SU-DHL-6 (cell line): ENCODE measurements around the gene ARHGAP33.

Experiments
- H2AFZ ChIP-seq: fragments of 200-600 bp; sonication (generic); 2 replicates; pipeline ENCODE4 v1.6.1; 2014; ENCODE audit warnings: low read depth, mild to moderate bottlenecking, moderate library complexity, mixed read lengths, antibody characterized with exemption, low read length; ENCODE audit not compliant: severe bottlenecking
- H3F3A ChIP-seq: fragments of 200-600 bp; shearing (Covaris generic); 2 replicates; pipeline ENCODE4 v1.6.0; 2016; ENCODE audit warnings: antibody characterized with exemption, mild to moderate bottlenecking; ENCODE audit not compliant: insufficient read depth
- H3K27ac ChIP-seq: fragments of 200-600 bp; sonication (generic); 2 replicates; pipeline ENCODE4 v1.5.1; 2016; ENCODE audit warnings: low read depth, mild to moderate bottlenecking, low read length, moderate library complexity, mixed read lengths
- H3K27me3 ChIP-seq: fragments of 200-600 bp; sonication (generic), shearing (Covaris generic); 2 replicates; pipeline ENCODE4 v1.6.0; 2014; ENCODE audit warnings: mild to moderate bottlenecking, low read length
- H3K36me3 ChIP-seq: fragments of 200-600 bp; sonication (generic); 2 replicates; pipeline ENCODE4 v1.6.1; 2014; ENCODE audit warnings: mild to moderate bottlenecking, low read length, mixed read lengths
- H3K4me2 ChIP-seq: fragments of 300-600, 200-600 bp; shearing (Covaris generic), sonication (generic); 2 replicates; pipeline ENCODE4 v1.6.0; 2014; ENCODE audit warnings: low read length, low read depth, mild to moderate bottlenecking; ENCODE audit not compliant: poor library complexity, severe bottlenecking
- H3K4me3 ChIP-seq: fragments of 200-600 bp; sonication (generic); 2 replicates; pipeline ENCODE4 v1.5.1; 2014; ENCODE audit warnings: antibody characterized with exemption, low read length, mild to moderate bottlenecking, mixed read lengths; ENCODE audit not compliant: insufficient read depth, poor library complexity, severe bottlenecking
- H3K79me2 ChIP-seq: fragments of 200-600 bp; sonication (generic); 2 replicates; pipeline ENCODE4 v1.6.1; 2014; ENCODE audit warnings: mild to moderate bottlenecking, low read length, moderate library complexity; ENCODE audit not compliant: insufficient read depth
- H3K9ac ChIP-seq: fragments of 200-600 bp; sonication (generic); 2 replicates; pipeline ENCODE4 v1.7.0; 2014; ENCODE audit warnings: mild to moderate bottlenecking, low read length
- H3K9me2 ChIP-seq: fragments of 200-600 bp; sonication (generic); replicated peaks from 2 replicates; pipeline ENCODE4 v1.6.1; 2014; ENCODE audit warnings: low read length; ENCODE audit not compliant: insufficient read depth
- H3K9me3 ChIP-seq: fragments of 200-600 bp; sonication (generic); 2 replicates; pipeline ENCODE4 v1.6.1; 2014; ENCODE audit warnings: low read length, mixed read lengths; ENCODE audit not compliant: insufficient read depth
- H4K20me1 ChIP-seq: fragments of 200-600 bp; sonication (generic); 2 replicates; pipeline ENCODE4 v1.6.1; 2014; ENCODE audit warnings: low read depth, mild to moderate bottlenecking, antibody characterized with exemption, low read length, moderate library complexity, mixed read lengths
- EZH2phosphoT487 ChIP-seq: fragments of 200-600 bp; sonication (generic), shearing (Covaris generic); conservative IDR thresholded peaks from 2 replicates; pipeline ENCODE4 v1.6.1; 2018; ENCODE audit warnings: mild to moderate bottlenecking, antibody characterized with exemption, low read length, moderate library complexity, mixed read lengths
- TF ChIP-seq, protein P1 (sequence below): fragments of 200-600 bp; sonication (generic); IDR thresholded peaks from one replicate; pipeline ENCODE4 v1.5.1; 2017; ENCODE audit warnings: antibody characterized with exemption, mild to moderate bottlenecking, low read length, moderate library complexity; ENCODE audit not compliant: insufficient read depth, poor library complexity, severe bottlenecking

The ARHGAP33 gene

DNA sequence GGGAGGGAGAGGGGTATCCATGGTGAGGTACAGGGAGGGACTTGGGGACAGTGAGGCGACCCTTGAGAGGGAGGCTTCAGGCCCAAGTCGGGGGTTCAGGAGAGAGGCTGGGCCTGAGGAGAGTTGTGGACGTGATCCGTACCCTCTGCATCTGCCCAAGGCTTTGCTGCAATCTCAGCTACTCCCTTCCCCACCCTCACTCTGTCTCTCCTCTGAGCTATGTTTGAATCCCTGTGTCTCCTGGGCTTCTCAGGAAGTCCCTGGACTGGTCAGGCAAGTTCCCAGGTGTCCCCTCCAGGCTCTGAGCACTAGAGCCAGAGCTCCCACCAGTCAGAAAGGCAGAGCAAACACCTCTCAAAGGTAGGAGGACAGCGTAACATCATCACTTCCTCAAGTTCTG lies 25.2 kb upstream of the ARHGAP33 start:
- H3K4me2 ChIP-seq = no peak overlapping the region

DNA sequence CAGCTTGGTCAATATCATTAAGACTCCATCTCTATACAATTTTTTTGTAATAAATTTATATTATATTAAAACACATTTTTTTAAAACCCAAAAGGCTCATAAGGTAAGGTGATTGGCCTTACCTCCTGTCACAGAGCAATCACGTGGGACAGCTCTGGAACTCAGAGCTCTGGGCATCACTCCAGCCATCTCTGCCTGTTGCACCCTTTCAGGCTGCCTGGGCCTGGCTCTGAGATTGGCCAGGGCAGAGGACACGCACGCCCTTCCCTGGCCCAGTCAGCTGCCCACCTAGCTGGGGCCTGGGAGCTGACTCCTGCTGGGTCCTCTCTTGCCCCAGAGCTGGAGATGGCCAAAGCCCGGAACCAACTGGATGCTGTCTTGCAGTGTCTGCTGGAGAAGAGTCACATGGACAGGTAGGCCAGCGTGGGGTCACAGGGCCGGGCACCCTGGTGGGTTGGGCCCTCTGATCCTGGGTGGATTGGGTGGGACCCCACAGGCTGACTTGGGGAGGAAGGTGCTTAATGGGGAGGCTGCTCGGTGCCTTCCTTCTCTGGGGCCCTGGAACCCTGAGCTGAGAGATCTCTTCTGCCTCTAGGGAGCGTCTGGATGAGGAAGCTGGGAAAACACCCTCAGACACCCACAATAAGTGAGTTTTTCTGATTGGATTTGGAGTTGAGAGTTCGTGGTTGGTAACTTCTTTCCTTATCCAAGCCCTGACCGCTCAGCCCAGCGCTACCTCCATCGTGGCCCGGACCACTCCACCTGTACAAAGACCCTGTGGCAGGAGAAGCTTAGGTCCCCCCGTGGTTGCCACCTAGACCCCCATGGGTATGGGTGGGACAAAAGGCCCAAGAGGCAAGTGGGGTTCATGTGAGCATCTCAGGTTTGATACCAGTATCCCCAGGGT lies 23.3 kb upstream of the ARHGAP33 start:
- Histone ChIP-seq H3K27ac (no peak overlapping the region), H4K20me1 (no peaks in the 10 kb centered on the region), H3K36me3 (no peaks in the 10 kb centered on the region), H3K4me3 (no peak overlapping the region), H3K4me2 (no peak overlapping the region), H3K9me2 (no peaks in the 10 kb centered on the region), H3F3A (peaks cover 1% of the 10 kb centered on the region; the same call in 1 of the 2 replicates), H3K27me3 (no peaks in the 10 kb centered on the region), H3K9me3 (no peaks in the 10 kb centered on the region), H2AFZ (no peak overlapping the region), H3K79me2 (peaks cover 4% of the 10 kb centered on the region), H3K9ac (no peak overlapping the region)
- no peak for TF ChIP-seq EZH2phosphoT487
- TF ChIP-seq, protein P1, sequence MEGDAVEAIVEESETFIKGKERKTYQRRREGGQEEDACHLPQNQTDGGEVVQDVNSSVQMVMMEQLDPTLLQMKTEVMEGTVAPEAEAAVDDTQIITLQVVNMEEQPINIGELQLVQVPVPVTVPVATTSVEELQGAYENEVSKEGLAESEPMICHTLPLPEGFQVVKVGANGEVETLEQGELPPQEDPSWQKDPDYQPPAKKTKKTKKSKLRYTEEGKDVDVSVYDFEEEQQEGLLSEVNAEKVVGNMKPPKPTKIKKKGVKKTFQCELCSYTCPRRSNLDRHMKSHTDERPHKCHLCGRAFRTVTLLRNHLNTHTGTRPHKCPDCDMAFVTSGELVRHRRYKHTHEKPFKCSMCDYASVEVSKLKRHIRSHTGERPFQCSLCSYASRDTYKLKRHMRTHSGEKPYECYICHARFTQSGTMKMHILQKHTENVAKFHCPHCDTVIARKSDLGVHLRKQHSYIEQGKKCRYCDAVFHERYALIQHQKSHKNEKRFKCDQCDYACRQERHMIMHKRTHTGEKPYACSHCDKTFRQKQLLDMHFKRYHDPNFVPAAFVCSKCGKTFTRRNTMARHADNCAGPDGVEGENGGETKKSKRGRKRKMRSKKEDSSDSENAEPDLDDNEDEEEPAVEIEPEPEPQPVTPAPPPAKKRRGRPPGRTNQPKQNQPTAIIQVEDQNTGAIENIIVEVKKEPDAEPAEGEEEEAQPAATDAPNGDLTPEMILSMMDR = no peak

More for the DNA sequence above, 25.2 kb upstream of the ARHGAP33 start:
- no peaks in the 10 kb centered on the region for H3K27me3 ChIP-seq
- TF ChIP-seq EZH2phosphoT487 = no peak
- TF ChIP-seq, protein P1 = no peak
- no peak overlapping the region for H2AFZ ChIP-seq
- H3K27ac ChIP-seq = no peak overlapping the region
- H3K9me2 ChIP-seq = no peaks in the 10 kb centered on the region
- no peaks in the 10 kb centered on the region for H3K36me3 ChIP-seq
- peaks cover 6% of the 10 kb centered on the region; the same call in 1 of the 2 replicates for H3F3A ChIP-seq
- H3K9ac ChIP-seq = no peak overlapping the region; the same call in 1 of the 2 replicates
- peaks cover 11% of the 10 kb centered on the region for H3K79me2 ChIP-seq
- no peak overlapping the region for H3K4me3 ChIP-seq
- H4K20me1 ChIP-seq = no peaks in the 10 kb centered on the region
- H3K9me3 ChIP-seq = no peaks in the 10 kb centered on the region

DNA sequence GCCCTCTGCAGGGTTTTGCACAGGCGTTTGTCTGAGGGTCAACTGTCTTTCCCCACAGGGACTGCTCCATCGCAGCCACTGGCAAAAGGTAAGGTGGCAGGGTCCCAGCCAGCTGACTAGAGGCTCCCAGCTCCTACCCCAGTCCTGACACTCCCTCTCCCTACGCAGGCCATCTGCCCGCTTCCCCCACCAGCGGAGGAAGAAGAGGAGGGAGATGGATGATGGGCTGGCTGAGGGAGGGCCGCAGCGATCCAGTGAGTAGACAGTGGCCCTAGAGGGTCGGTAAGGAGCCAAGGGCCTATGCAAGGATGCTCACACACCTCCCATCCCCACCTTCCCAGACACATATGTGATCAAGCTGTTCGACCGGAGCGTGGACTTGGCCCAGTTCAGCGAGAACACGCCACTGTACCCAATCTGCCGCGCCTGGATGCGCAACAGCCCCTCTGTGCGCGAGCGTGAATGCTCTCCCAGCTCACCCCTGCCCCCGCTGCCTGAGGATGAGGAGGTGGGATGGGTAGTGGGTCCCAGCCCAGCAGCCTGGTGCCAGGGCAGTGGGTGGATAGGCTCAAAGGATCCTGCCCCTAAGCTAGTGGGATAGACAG lies 22.5 kb upstream of the ARHGAP33 start:
- Histone ChIP-seq H2AFZ (no peak overlapping the region), H3K27ac (no peak overlapping the region), H3K9ac (no peak overlapping the region), H3K27me3 (no peaks in the 10 kb centered on the region), H3K4me3 (no peak overlapping the region), H3F3A (no peaks in the 10 kb centered on the region), H3K79me2 (peaks cover 4% of the 10 kb centered on the region), H3K4me2 (no peak overlapping the region), H4K20me1 (no peaks in the 10 kb centered on the region), H3K9me3 (no peaks in the 10 kb centered on the region), H3K36me3 (no peaks in the 10 kb centered on the region), H3K9me2 (no peaks in the 10 kb centered on the region)
- no peak for TF ChIP-seq EZH2phosphoT487
- TF ChIP-seq, protein P1 = no peak
